T-helper 2 cell (primary cell): ENCODE data around the gene E2F3.

Experiments
- DNase-seq, 5 experiments: peaks; one replicate each; pipeline versions ENCODE4 v3.0.0 to v3.0.0-alpha.2; 2012 to 2022

Gene E2F3

DNA sequence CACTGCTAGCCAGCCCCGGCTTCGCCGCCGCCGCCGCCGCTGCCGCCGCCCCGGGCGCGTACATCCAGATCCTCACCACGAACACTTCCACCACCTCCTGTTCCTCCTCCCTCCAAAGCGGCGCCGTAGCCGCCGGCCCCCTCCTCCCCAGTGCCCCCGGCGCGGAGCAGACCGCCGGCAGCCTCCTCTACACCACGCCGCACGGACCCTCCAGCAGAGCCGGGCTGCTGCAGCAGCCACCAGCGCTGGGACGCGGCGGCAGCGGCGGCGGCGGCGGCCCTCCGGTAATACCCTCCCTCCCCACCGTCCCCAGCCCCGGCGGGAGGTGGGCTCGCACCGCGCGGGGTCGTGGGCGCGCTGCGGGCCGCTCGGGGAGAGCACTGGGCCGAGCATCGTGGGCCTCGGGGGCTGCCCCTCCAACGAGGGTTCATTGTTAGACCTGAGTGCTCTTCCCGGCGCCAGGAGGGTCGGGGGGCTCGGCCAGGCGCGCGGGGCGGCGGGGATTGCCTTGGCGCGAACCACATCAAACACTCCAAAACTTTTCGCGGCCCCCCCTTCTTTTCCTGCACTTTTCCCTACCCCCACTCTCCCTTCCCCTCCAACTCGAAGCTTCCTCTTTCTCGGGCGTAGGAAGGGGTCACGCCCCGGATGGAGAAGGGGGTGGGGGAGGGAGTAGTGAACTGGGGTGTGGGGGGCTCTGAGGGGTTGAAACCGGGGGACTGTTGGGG, 827 bp downstream of the E2F3 start:
- DNase-seq, result peak; percentile 19 to 59 (median 26)

GRCh38 chr6:20403070-20403765, 1.5 kb downstream of the E2F3 start:
- peak; percentile 71 to 95 (median 78) for DNase-seq

GRCh38 chr6:20403766-20404640, 2.3 kb downstream of the E2F3 start:
- peak in 4 of 5 experiments; percentile 43 to 84 (median 66) for DNase-seq

- peak; percentile 18 to 87 (median 50) for DNase-seq
Measured at GRCh38 chr6:20404641-20405032, 3.0 kb downstream of the E2F3 start.

DNA sequence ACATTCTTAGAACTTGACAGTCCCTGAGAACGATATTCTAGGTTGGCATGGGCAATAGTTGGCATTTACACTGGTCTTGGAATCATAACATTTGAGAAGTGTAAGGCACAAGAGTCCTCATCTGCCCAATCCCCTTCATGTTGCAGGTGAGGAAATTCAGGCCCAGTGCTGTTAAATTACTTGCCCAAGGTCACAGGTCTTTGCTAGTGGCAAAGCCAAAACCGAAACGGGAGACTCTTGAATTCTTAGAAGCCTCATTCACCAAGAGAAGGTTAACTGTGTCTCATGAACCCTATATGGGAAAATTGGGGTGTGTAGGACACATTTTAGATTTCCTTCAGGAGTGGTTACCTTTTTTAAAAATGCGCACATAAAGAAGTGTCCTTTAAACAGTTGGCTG, 7.2 kb downstream of the E2F3 start:
- DNase-seq, result no peak

- DNase-seq, result peak in 1 of 5 experiments; percentile 65
Measured at GRCh38 chr6:20409427-20409971, 7.8 kb downstream of the E2F3 start.

DNA sequence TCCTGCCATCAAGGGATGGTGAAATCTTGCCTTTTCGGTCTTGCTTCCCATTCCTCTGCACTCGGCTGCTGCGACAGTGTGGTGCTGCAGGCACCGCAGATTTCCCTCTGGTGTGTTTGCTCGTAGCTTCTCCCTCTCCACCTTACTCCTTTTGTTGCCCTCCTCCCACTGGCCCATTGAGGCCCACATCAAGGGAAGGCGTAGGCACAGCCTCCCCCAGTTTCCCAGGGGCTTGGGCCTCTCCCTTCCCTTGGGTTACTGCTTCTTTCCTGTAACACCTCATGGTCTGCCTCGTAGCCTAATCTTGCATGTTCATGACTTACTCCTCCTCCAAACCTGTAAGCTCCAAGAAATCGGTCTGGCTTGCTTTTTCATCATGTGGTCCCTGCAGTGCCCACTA, 9.9 kb downstream of the E2F3 start:
- no peak for DNase-seq

- DNase-seq, result no peak
Measured at GRCh38 chr6:20411953-20412681, 10.4 kb downstream of the E2F3 start.

- no peak for DNase-seq
Measured at GRCh38 chr6:20412682-20413073, 11.0 kb downstream of the E2F3 start.

- DNase-seq, result no peak
Measured at GRCh38 chr6:20413826-20414225, 12.1 kb downstream of the E2F3 start.

- DNase-seq, result no peak
Measured at GRCh38 chr6:20414711-20415110, 13.0 kb downstream of the E2F3 start.

GRCh38 chr6:20415304-20415703, 13.6 kb downstream of the E2F3 start:
- no peak for DNase-seq

GRCh38 chr6:20415712-20416454, 14.2 kb downstream of the E2F3 start:
- DNase-seq, result peak in 2 of 5 experiments; percentile 6 to 11

- DNase-seq, result no peak
Measured at GRCh38 chr6:20416567-20417345, 15.1 kb downstream of the E2F3 start.

- no peak for DNase-seq
Measured at GRCh38 chr6:20417819-20418218, 16.1 kb downstream of the E2F3 start.

DNA sequence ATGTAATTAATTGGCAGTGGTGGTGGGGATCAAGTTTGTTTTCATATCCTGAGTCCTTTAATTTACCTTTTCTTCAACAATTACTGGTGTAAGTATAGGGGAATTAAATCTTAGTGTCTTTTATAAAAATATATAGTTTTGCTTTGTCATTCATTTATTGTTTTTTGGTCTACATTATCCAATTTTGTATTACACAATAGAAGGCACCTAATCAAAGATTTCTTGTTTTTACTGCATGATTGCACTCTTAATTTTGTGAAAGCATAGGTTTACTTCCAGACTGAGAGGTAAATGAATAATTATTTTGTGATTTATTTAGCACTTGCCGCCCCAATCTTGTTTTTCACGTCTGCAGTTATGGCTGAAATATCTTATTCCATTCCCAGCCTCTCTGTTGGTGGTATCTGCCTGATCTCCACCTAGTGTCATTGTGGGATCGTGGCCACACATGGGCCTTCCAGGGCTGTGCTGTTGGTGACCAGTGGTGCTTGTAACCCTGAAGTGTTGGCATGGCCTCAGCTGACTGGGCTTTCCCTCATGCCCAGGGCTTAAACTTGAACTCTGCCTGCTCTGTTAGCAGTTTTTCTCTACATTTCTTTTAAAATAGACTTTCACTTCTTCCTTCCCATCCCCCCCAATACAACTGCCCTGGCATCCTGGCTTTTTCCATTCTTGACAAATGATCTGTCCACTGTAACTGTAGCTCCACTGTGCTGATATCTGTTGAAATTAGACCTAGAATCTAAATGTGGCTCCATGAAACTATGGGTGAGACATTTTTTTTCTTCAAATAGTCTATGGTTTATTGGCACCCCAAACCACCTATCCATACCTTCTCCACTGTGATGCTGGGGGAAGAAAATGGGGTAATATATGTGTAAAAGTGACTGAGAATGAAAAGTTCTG, 24.8 kb downstream of the E2F3 start:
- no peak for DNase-seq

DNA sequence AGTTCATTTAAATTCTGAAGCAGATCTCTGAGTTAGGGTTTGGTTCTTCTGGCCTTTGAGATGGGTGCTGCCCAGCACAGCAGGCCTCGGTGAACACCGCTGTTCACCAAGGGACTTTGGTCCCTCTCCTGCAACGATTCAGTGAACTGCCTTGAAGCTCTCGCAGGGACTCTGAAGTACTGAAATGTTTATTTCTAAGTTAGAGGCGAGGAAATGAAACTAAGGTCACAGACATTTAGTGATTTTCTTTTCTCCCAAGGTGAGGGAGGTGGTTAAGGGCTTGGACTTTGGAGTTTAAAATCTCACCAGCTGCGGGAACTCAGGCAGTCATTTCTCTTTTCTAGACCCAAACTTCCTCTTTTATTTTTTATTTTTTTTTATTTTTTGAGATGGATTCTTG, 26.2 kb downstream of the E2F3 start:
- DNase-seq, result no peak

DNA sequence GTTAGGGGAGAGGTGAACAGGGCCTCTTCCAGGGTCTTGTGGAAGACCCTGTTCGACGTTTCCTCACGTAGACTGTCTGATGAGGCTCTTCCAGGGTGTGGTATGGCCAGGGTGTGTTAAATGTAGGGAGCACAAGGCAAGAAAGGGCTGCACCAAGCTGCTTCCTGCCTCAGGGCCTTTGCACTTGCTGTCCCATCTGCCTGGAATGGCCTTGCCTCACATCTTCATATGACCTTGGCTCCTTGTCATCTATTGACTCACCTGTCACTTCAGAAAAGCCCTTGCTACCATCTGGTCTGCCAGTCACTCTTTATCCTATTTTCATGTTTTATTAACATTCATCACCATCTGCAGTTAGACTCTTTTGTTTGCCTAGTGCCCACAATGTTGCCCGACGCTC, 31.0 kb downstream of the E2F3 start:
- DNase-seq, result no peak

- DNase-seq, result no peak
Measured at GRCh38 chr6:20433321-20433720, 31.6 kb downstream of the E2F3 start.

GRCh38 chr6:20433929-20434328, 32.2 kb downstream of the E2F3 start:
- DNase-seq, result no peak
